ENCODE data around the gene RASGRP4.
"Not testable (repeated sequence)": the region's sequence is repeated elsewhere in the genome, so short reads cannot be mapped to it uniquely, and the experiment has no call there.

RASGRP4 gene

GRCh38 chr19:38413416-38413815, 12.6 kb downstream of the RASGRP4 start:
- DNase-seq (ENCODE audit: low read depth in 2 of 2): no peak

DNA sequence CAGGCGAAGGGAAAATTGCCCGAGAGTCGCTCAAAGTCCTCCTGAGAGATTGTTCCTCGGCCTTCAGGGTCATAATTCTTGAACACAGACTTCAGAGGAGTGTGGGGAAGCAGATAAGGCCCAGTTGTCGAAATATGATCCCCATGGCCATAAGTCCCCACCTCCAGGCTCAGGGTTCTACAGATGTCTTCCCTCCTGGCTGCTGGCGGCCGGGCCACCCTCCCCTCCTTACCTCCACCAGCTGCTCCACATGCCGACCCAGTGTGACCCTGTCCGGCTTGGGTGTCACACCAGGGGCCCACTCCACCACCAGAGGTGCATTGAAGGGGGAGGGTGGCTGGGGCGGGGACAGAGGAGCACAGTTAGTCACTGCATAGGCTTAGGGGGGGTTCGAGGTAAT, 13.1 kb downstream of the RASGRP4 start:
- DNase-seq (ENCODE audit: low read depth in 2 of 2): no peak

GRCh38 chr19:38412491-38412890, 13.5 kb downstream of the RASGRP4 start:
- no peak for DNase-seq (ENCODE audit: low read depth in 2 of 2)

DNA sequence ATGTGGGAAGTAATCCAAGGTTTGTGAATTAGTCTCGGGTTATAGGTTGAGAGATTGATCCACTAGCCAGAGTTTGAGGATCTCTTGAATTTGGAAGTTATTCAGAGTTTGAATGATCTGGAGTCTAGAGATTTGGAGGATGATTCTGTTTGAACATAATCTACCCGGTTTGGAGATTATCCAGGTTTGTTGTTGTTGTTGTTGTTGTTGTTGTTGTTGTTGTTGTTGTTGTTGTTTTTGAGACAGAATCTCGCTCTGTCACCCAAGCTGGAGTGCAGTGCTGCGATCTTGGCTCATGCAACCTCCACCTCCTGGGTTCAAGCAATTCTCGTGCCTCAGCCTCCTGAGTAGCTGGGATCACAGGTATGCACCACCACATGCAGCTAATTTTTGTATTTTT, 14.1 kb downstream of the RASGRP4 start:
- DNase-seq (ENCODE audit: low read depth in 2 of 2): not testable (repeated sequence)

DNA sequence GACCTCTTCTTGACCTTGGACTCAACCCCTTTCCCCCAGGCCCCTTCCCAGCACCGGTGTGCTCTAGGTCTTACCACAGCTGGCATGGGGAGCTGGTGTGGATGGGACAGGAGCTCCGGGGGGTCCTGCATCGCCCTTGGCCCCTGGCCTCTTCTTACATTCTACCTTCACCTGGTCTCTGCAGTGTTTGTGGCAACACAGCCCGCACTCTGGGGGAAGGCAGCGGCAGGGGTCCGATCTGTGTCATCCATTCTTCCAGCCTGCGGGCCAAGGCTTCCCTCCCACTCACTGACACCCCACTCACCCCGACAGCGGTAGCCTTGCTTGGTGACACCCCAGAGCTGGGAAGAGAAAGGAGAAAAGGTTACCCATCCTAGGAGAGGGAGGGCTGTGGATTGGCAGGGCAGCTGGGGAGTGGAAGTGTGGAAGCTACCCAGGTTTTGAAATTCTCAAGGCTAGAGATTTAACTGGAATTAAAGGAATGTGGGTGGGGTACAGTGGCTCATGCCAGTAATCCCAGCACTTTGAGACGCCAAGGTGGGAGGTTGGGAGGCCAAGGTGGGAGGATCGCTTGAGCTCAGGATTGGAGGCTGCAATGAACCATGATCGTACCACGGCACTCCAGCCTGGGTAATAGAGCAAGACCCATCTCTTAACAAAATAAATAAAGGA, 14.8 kb downstream of the RASGRP4 start:
- DNase-seq (ENCODE audit: low read depth in 2 of 2): no peak

- not testable (repeated sequence) for DNase-seq (ENCODE audit: low read depth in 2 of 2)
Measured at GRCh38 chr19:38410407-38410806, 15.6 kb downstream of the RASGRP4 start.

GRCh38 chr19:38409631-38410133, 16.3 kb downstream of the RASGRP4 start:
- DNase-seq (ENCODE audit: low read depth in 2 of 2): peak in 1 of 2 experiments; percentile 15

GRCh38 chr19:38405276-38405675, 20.7 kb downstream of the RASGRP4 start:
- no peak for DNase-seq (ENCODE audit: low read depth in 2 of 2)

DNA sequence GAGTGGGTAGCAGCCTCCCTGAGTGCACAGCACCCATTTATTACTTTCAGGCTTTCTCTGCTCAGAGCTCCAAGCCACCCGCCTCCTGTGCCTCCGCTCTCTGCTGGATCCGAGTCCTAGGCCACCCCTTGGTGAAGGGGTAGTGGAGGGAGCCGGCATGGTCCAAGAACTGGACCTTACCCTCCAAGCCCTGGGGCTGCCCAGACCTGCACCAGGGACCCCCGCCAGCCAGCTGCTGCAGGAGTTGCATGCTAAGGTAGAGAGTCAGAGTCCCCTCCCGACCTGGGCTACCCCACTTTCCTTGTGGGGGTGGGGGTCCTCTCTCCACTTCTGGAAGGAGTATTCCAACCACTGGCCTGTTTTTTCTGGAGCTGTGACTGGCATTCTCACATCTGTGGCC, 21.2 kb downstream of the RASGRP4 start:
- no peak for DNase-seq (ENCODE audit: low read depth in 2 of 2)

DNA sequence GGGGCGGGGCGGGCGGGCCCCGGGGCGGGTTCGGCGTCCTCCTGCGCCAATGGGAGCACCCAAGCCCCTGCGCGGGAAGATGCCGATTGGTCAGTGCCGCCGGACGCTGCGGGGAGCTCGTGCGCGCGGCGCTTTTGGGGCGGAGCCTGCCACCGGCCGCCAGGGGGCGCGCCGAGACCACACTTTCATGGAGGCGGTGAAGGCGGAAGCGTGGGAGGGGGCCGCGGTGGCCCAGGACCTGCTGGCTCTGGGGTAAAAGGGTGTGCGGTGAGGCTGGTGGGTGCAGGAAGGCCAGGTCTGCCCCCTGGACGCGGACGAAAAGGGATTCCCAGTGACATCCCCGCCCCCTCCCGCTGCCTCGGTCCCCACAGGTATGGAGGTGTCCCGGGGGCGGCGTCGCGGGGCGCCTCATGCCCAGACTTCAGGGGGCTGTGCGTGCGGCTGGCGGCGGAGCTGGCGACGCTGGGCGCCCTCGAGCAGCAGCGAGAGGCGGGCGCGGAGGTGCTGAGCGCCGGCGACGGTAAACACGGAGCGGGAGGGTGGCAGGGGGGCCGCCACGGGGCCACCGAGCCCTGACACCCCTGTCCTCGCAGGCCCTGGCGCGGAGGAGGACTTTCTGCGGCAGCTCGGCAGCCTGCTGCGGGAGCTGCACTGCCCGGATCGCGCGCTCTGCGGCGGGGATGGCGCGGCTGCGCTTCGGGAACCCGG, 22.9 kb downstream of the RASGRP4 start, which contains the start of gene FAM98C:
FAM98C (plus strand) TSS at position 127 of the 708 bp plus-strand sequence; CDS start at position 188, 61 bp downstream.
- DNase-seq (ENCODE audit: low read depth in 2 of 2): peak; percentile 84 to 88

- DNase-seq (ENCODE audit: low read depth in 2 of 2): no peak
Measured at GRCh38 chr19:38402623-38402966, 23.4 kb downstream of the RASGRP4 start.

DNA sequence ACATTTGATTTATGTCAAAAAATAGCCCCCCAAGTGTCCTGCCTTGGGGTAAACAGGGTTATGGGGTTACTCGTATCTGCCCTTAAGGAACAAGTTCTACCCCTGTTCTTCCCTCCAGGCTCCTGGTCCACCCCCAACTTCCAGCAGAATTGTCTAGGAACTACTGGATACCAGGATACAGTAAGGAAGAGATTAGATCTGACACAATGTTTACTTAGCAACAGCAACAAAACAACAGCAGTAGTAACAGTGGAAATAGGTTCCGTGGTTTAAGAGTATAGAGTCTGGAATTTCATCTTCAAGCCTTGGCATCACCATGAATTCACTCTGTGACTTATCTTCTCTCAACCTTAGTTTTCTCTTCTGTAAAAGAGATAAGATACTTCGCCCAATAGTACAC, 24.9 kb downstream of the RASGRP4 start:
- DNase-seq (ENCODE audit: low read depth in 2 of 2): no peak

GRCh38 chr19:38400361-38400760, 25.7 kb downstream of the RASGRP4 start:
- no peak for DNase-seq (ENCODE audit: low read depth in 2 of 2)

DNA sequence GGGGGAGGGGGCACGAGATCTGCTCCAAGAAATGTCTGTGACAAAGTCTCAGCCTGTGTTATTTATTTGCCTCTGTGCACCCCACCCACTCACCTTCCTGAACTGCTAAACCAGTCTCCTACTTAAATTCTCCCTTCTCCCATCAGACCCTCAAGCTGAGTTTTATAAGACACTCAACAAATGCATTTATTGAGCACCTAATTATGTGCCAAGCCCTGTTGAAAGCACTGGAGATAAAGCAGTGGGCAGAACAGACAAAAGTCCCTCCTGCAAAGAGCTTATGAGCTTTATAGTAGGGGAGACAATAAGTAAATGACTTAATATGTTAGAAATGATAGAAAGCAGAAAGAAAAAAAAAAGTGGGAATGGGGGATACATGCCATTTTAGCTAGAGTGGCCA, 26.5 kb downstream of the RASGRP4 start:
- DNase-seq (ENCODE audit: low read depth in 2 of 2): no peak

DNA sequence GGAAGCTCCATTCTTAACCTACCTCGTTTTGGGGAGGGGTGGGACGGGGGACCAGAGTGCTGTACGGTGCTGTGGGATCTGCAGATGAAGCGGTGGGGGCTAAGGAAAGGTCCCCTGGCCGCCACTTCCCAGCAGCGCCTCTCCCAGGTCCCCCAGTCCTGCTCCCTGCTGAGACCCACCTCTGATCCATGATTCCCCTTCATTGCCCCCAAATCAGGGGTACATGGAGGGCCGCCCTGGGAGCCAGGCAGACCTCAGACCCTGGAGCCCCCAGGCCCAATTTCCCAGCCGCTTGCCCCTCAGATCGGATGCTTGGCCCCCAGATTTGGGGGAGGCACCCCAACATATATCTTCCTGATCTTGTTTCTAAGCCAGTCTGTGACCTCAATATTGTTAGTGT, 26.9 kb downstream of the RASGRP4 start:
- no peak for DNase-seq (ENCODE audit: low read depth in 2 of 2)

DNA sequence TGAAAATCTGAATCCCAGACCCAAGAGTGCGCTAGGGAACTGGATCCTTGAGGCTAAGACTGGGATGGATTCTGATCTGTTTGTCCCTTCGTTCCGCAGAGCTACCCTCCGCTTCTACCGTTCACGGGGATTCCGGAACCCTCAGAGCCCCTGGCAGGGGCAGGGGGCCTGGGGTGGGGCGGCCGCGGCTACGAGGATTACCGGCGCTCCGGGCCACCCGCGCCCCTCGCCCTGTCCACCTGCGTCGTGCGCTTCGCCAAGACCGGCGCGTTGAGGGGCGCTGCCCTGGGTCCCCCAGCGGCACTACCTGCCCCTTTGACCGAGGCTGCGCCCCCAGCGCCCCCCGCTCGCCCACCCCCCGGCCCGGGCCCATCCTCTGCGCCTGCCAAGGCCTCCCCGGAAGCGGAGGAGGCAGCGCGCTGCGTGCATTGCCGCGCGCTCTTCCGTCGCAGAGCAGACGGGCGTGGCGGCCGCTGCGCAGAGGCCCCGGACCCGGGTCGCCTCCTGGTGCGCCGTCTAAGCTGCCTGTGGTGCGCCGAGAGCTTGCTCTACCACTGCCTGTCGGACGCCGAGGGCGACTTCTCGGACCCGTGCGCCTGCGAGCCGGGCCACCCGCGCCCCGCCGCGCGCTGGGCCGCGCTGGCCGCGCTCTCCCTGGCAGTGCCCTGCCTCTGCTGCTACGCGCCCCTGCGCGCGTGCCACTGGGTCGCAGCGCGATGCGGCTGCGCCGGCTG, 30.5 kb downstream of the RASGRP4 start:
- DNase-seq (ENCODE audit: low read depth in 2 of 2): no peak

DNA sequence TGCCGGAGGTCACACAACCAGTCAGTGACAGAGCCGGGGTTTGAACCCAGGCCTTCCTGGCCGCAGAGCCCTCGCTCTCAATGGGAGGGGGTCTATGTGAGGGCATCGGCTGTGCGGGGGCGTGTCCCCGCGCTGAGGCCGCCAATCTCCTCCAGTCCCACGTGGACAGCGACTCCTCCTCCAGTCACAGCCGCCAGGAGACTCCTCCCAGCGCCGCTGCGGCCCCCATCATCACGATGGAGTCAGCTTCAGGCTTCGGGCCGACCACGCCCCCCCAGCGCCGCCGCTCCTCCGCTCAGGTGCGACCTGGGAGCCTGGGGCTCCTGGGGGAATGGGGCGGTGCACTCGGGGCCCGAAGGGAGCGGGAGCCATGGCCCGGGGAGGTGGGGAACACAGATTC, 31.5 kb downstream of the RASGRP4 start:
- DNase-seq (ENCODE audit: low read depth in 2 of 2): no peak

GRCh38 chr19:38392707-38393308, 33.2 kb downstream of the RASGRP4 start:
- DNase-seq (ENCODE audit: low read depth in 2 of 2): no peak

GRCh38 chr19:38391911-38392464, 34.0 kb downstream of the RASGRP4 start:
- DNase-seq (ENCODE audit: low read depth in 2 of 2): no peak

- DNase-seq (ENCODE audit: low read depth in 2 of 2): no peak
Measured at GRCh38 chr19:38389957-38390924, 35.8 kb downstream of the RASGRP4 start.
